Caco-2 (cell line): ENCODE results near the gene CEACAM8. TPM values are rescaled to one million over a fixed set of nuclear protein-coding genes. Genes with fewer than 3 reads are reported as not detected.

ENCODE experiments used
- BruUV-seq: library from RNA; stranded (reverse); fragments of 400-500 nt; replicated peaks from 2 replicates; lab custom pipeline; 2021; lab: Mats Ljungman, UMichigan
- CTCF ChIA-PET: fragments of 300-600 bp; sonication (Branson Sonifier 250); formaldehyde crosslinking; loops from one replicate; lab custom pipeline; 2022; ENCODE audit warnings: antibody characterized with exemption; lab: Charles Lee
- POLR2A ChIA-PET: fragments of 300-600 bp; sonication (Branson Sonifier 250); formaldehyde crosslinking; loops from one replicate; lab custom pipeline; 2022; ENCODE audit warnings: antibody characterized with exemption; lab: Charles Lee
- DNase-seq, 2 experiments: peaks; one replicate each; pipeline versions ENCODE4 v3.0.0 to v3.0.0-alpha.2; 2020 to 2022
- H3K27me3 ChIP-seq: replicated peaks from 2 replicates; pipeline ENCODE4 v1.6.0; 2011; ENCODE audit warnings: low read length; ENCODE audit not compliant: control insufficient read depth, insufficient read depth
- H3K36me3 ChIP-seq: 2 replicates; pipeline ENCODE4 v1.5.1; 2011; ENCODE audit warnings: low read length; ENCODE audit not compliant: control insufficient read depth, insufficient read depth
- H3K4me1 ChIP-seq: fragments of 250-450 bp; sonication (Bioruptor Pico); 2 replicates; pipeline ENCODE4 v1.5.1; 2020; ENCODE audit warnings: mild to moderate bottlenecking
- H3K4me3 ChIP-seq: 2 replicates; pipeline ENCODE4 v1.5.1; 2011; ENCODE audit warnings: low read depth, mild to moderate bottlenecking, control low read depth, low read length
- H3K9me3 ChIP-seq: fragments of 250-450 bp; sonication (Bioruptor Pico); 2 replicates; pipeline ENCODE4 v1.5.1; 2020; ENCODE audit warnings: mild to moderate bottlenecking, moderate library complexity
- H3K27ac Mint-ChIP-seq: one replicate; pipeline ENCODE4 v1.8.0; 2022; ENCODE audit warnings: mixed read lengths; ENCODE audit not compliant: unreplicated experiment
- H3K27me3 Mint-ChIP-seq: one replicate; pipeline ENCODE4 v1.8.0; 2022; ENCODE audit warnings: mixed read lengths; ENCODE audit not compliant: insufficient read depth, unreplicated experiment
- H3K36me3 Mint-ChIP-seq: one replicate; pipeline ENCODE4 v1.8.0; 2022; ENCODE audit warnings: mild to moderate bottlenecking, mixed read lengths; ENCODE audit not compliant: insufficient read depth, unreplicated experiment
- H3K4me1 Mint-ChIP-seq: one replicate; pipeline ENCODE4 v1.8.0; 2022; ENCODE audit warnings: low read depth, mixed read lengths; ENCODE audit not compliant: unreplicated experiment
- H3K4me3 Mint-ChIP-seq: one replicate; pipeline ENCODE4 v1.8.0; 2022; ENCODE audit warnings: mild to moderate bottlenecking, moderate library complexity, mixed read lengths; ENCODE audit not compliant: unreplicated experiment
- H3K9me3 Mint-ChIP-seq: one replicate; pipeline ENCODE4 v1.8.0; 2022; ENCODE audit warnings: mixed read lengths; ENCODE audit not compliant: unreplicated experiment
- intact Hi-C: fragments of 100-400 bp; cut with micrococcal nuclease; formaldehyde crosslinking; loops from one replicate; pipeline ENCODE4 v1.10.0; 2022; ENCODE audit not compliant: unreplicated experiment
- total RNA-seq: library from RNA; stranded (reverse); gene quantifications from 2 replicates; pipeline ENCODE4 v1.2.3, GENCODE V29; 2022
- TF ChIP-seq, protein P1 (sequence below), 2 experiments: fragments of 200-600 bp in 1 of 2; IDR thresholded peaks; 1 replicate in 1 of 2; 2 replicates in 1 of 2; pipeline versions ENCODE4 v1.5.1 to v1.8.0; 2011 to 2022; ENCODE audit warnings: antibody characterized with exemption in 1 of 2, control low read depth in 1 of 2, inconsistent platforms in 1 of 2, low read depth in 1 of 2, low read length in 1 of 2, mild to moderate bottlenecking in 1 of 2, moderate library complexity in 1 of 2; ENCODE audit not compliant: insufficient read depth in 1 of 2, severe bottlenecking in 1 of 2, unreplicated experiment in 1 of 2

CEACAM8 gene
- total RNA-seq, 1 experiment from 2014 or later: not detected

DNA sequence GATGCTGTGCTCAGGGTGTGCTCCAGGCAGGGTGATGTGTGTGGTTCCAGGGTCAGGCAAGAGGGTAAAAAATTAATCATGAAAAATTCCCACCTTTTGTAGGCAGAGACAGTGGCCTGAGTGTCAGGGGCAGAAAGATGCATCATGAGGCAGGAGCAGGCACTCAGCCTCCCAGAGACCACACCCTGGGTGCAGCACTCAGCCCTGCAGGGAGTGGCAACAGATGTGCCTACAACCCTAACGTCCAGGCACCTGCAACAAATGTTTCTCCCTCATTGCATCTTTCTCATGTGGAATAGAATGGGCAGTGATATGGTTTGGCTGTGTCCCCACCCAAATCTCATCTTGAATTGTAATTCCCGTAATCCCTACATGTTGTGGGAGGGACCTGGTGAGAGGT lies 46.8 kb downstream of the CEACAM8 start:
- Histone ChIP-seq H3K9me3 (peaks cover 11% of the 10 kb centered on the region; the same call in 1 of the 2 replicates), H3K36me3 (no peaks in the 10 kb centered on the region), H3K4me3 (no peak overlapping the region), H3K4me1 (no peaks in the 10 kb centered on the region), H3K27me3 (no peaks in the 10 kb centered on the region)
- Mint-ChIP-seq H3K27ac (no peak overlapping the region), H3K4me1 (no peaks in the 10 kb centered on the region), H3K27me3 (no peaks in the 10 kb centered on the region), H3K4me3 (no peak overlapping the region), H3K9me3 (peaks cover 22% of the 10 kb centered on the region), H3K36me3 (no peaks in the 10 kb centered on the region)
- DNase-seq: no peak
- ChIA-PET CTCF (no interaction called here), POLR2A (no interaction called here)
- TF ChIP-seq, protein P1, sequence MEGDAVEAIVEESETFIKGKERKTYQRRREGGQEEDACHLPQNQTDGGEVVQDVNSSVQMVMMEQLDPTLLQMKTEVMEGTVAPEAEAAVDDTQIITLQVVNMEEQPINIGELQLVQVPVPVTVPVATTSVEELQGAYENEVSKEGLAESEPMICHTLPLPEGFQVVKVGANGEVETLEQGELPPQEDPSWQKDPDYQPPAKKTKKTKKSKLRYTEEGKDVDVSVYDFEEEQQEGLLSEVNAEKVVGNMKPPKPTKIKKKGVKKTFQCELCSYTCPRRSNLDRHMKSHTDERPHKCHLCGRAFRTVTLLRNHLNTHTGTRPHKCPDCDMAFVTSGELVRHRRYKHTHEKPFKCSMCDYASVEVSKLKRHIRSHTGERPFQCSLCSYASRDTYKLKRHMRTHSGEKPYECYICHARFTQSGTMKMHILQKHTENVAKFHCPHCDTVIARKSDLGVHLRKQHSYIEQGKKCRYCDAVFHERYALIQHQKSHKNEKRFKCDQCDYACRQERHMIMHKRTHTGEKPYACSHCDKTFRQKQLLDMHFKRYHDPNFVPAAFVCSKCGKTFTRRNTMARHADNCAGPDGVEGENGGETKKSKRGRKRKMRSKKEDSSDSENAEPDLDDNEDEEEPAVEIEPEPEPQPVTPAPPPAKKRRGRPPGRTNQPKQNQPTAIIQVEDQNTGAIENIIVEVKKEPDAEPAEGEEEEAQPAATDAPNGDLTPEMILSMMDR (IDR thresholded peaks at IDR 0.05; ENCODE audit: insufficient read depth in 1 of 2, low read depth in 1 of 2, low read length in 1 of 2, severe bottlenecking in 1 of 2, unreplicated experiment in 1 of 2): no peak
- BruUV-seq: no TSS peak
- intact Hi-C loops: no loop called here

DNA sequence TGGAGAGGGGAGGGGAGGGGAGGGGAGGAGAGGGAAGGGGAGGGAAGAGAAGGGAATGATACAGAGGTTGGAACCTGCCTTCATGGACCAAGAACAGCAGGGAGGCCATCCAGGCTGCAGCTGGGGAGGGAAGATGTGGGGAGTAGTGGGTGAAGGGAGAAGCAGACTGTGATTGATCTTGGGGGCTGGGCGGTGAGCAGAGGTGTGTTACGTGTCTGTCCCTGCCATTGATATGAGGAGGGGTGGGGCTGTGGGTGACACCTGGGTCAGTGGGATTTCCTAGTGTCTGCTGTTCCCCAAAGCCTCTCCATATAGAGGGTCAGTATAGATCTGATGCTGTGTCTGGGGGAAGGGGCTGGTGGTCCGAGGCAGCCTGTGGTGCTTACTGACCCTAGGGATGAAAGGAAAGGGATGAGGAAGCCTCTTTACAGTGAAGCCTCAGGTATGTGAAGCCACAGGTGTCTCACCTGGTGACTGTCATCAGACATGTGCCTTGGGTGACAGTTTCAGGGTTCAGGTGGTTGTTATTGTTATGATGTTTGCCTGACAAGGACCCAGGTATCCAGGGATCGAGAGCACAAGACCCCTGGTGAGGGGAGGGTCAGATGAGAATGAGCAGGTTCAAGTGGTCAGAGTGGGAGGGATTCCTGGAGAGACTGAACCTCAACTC lies 47.8 kb downstream of the CEACAM8 start:
- H3K27me3 ChIP-seq: no peaks in the 10 kb centered on the region
- POLR2A ChIA-PET: no interaction called here
- BruUV-seq: no TSS peak
- TF ChIP-seq, protein P1 (IDR thresholded peaks at IDR 0.05; ENCODE audit: insufficient read depth in 1 of 2, low read depth in 1 of 2, low read length in 1 of 2, severe bottlenecking in 1 of 2, unreplicated experiment in 1 of 2): no peak
- Mint-ChIP-seq H3K36me3 (no peaks in the 10 kb centered on the region), H3K27me3 (no peaks in the 10 kb centered on the region), H3K4me3 (no peak overlapping the region), H3K4me1 (peaks cover 1% of the 10 kb centered on the region), H3K27ac (no peak overlapping the region), H3K9me3 (peaks cover 22% of the 10 kb centered on the region)
- H3K4me1 ChIP-seq: no peaks in the 10 kb centered on the region
- intact Hi-C loops: no loop called here
- peaks cover 11% of the 10 kb centered on the region; the same call in 1 of the 2 replicates for H3K9me3 ChIP-seq
- no peak overlapping the region for H3K4me3 ChIP-seq
- CTCF ChIA-PET: no interaction called here
- no peaks in the 10 kb centered on the region for H3K36me3 ChIP-seq
- no peak for DNase-seq

DNA sequence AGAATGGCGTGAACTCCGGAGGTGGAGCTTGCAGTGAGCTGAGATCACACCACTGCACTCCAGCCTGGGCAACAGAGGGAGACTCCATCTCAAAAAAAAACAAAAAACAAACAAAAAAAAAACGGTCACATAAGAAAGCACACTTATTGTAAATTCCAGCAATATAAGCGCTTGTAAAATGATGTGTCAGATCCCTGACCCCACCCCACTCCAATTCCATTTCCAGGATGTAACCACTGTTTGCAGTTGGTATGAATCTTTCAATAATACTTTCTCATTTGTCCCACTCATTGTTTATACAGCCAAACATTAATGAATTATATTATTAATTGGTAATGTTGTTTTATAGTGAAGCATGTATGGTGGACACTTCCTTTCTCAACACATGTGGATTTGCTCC lies 50.6 kb downstream of the CEACAM8 start:
- Mint-ChIP-seq H3K4me3 (no peak overlapping the region), H3K27me3 (no peaks in the 10 kb centered on the region), H3K4me1 (peaks cover 6% of the 10 kb centered on the region), H3K36me3 (no peaks in the 10 kb centered on the region), H3K9me3 (peaks cover 6% of the 10 kb centered on the region), H3K27ac (no peak overlapping the region)
- CTCF ChIA-PET: no interaction called here
- Histone ChIP-seq H3K36me3 (no peaks in the 10 kb centered on the region), H3K4me1 (no peaks in the 10 kb centered on the region), H3K27me3 (no peaks in the 10 kb centered on the region), H3K4me3 (no peak overlapping the region), H3K9me3 (no peaks in the 10 kb centered on the region)
- POLR2A ChIA-PET: interaction anchor here (0.7 kb wide), 1 partner anchor 57 kb away, joined by 3 read pairs; no protein-coding TSS in a partner anchor
- DNase-seq: no peak
- TF ChIP-seq, protein P1 (IDR thresholded peaks at IDR 0.05; ENCODE audit: insufficient read depth in 1 of 2, low read depth in 1 of 2, low read length in 1 of 2, severe bottlenecking in 1 of 2, unreplicated experiment in 1 of 2): no peak
- intact Hi-C loops: no loop called here
- no TSS peak for BruUV-seq
